ENCODE results near the gene DSE. TPM values are rescaled to one million over a fixed set of nuclear protein-coding genes. Genes with fewer than 3 reads are reported as not detected.

Gene DSE
- total and polyA plus RNA-seq, 2 donors (not counting 1 experiment from before 2014, with no cell fraction given): 8.3 to 8.6 TPM

DNA sequence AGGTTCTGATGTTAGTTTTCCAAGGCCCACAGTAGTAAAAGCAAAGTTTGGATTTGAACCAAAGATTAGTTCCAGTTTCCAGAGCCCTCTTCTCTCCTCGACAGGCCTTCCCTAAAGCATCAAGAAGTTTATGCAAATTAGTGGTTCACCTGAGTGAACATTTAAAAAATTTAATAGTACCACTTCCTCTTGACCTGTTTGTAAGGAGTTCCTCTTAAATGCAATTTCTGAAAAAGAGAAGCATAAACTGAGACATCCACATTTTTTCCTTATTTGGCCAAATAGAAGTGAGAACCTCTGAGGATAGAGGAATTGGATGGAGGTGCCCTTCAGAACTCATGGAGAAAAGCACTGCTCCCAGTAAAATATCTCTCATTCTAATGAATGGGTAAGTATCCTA is 1.2 kb upstream of the DSE start:
- peak overlapping the region; percentile 85 for H3K9ac ChIP-seq (ENCODE audit: low read length)
- no peaks in the 10 kb centered on the region for H3K36me3 ChIP-seq (replicated peaks in 1 of 2; ENCODE audit: control extremely low read depth in 1 of 2, control insufficient read depth in 1 of 2, extremely low read depth in 1 of 2, insufficient read depth in 2 of 2, low read length in 1 of 2)
- CTCF ChIA-PET: interaction anchor here (1.1 to 2.0 kb wide), 2 partner anchors 82 to 90 kb away, joined by 3 to 7 read pairs; partner anchors contain the start of gene TSPYL1
- peaks cover 7% of the 10 kb centered on the region for H4K20me1 ChIP-seq (ENCODE audit: control insufficient read depth, insufficient read depth, low read length, poor library complexity, severe bottlenecking)
- peak; percentile 55 for ATAC-seq (ENCODE audit: low read depth)
- TF ChIP-seq CTCF (IDR thresholded peaks at IDR 0.05) (no peak), EZH2 (IDR thresholded peaks at IDR 0.05; ENCODE audit: borderline replicate concordance, insufficient read depth, low read depth, low read length, poor library complexity, severe bottlenecking) (no peak)
- WGBS (ENCODE audit: insufficient coverage): no CpG with 5 or more reads among the region's 1 CpG
- H3K4me1 ChIP-seq (ENCODE audit: control insufficient read depth in 2 of 2, insufficient read depth in 2 of 2, low read length in 2 of 2): peaks cover 28 to 30% of the 10 kb centered on the region in 2 donors
- H3K27me3 ChIP-seq (replicated peaks in 1 of 4; ENCODE audit: control extremely low read depth in 1 of 4, control insufficient read depth in 3 of 4, insufficient read depth in 4 of 4, low read length in 3 of 4): peaks cover 0 to 2% (median 0%) of the 10 kb centered on the region in 4 experiments
- Mint-ChIP-seq H3K4me3 (peak overlapping the region; percentile 92), H3K9me3 (ENCODE audit: insufficient read depth) (no peaks in the 10 kb centered on the region), H3K27me3 (peaks cover 19% of the 10 kb centered on the region), H3K27ac (peak overlapping the region; percentile 85), H3K4me1 (peaks cover 30% of the 10 kb centered on the region)
- peak overlapping the region; percentile 62 to 89 (median 83) for H3K4me3 ChIP-seq (ENCODE audit: control extremely low read depth in 1 of 5, extremely low read depth in 1 of 5, insufficient read depth in 1 of 5, low read depth in 2 of 5, low read length in 4 of 5)
- peak overlapping the region; percentile 89 for H3K4me2 ChIP-seq (replicated peaks; ENCODE audit: low read depth, low read length, poor library complexity, severe bottlenecking)
- intact Hi-C loops (cut with micrococcal nuclease): loop anchor here (1.0 to 5.0 kb wide), 2 partner anchors 87 to 107 kb away; no protein-coding TSS in a partner anchor
- peaks cover 59% of the 10 kb centered on the region for H3K79me2 ChIP-seq (ENCODE audit: control insufficient read depth, insufficient read depth, low read length)
- H3K27ac ChIP-seq (ENCODE audit: low read length in 2 of 2): peak overlapping the region; percentile 34 to 91
- H2AFZ ChIP-seq (ENCODE audit: insufficient read depth, low read depth, low read length, poor library complexity, severe bottlenecking): peak overlapping the region; percentile 87
- DNase-seq: peak; percentile 82
- no peaks in the 10 kb centered on the region for H3K9me3 ChIP-seq (ENCODE audit: control extremely low read depth in 1 of 3, control insufficient read depth in 2 of 3, insufficient read depth in 1 of 3, low read length in 2 of 3)
- POLR2A ChIA-PET: no interaction called here
